ENCODE measurements around the gene ABTB1.

ABTB1 gene

DNA sequence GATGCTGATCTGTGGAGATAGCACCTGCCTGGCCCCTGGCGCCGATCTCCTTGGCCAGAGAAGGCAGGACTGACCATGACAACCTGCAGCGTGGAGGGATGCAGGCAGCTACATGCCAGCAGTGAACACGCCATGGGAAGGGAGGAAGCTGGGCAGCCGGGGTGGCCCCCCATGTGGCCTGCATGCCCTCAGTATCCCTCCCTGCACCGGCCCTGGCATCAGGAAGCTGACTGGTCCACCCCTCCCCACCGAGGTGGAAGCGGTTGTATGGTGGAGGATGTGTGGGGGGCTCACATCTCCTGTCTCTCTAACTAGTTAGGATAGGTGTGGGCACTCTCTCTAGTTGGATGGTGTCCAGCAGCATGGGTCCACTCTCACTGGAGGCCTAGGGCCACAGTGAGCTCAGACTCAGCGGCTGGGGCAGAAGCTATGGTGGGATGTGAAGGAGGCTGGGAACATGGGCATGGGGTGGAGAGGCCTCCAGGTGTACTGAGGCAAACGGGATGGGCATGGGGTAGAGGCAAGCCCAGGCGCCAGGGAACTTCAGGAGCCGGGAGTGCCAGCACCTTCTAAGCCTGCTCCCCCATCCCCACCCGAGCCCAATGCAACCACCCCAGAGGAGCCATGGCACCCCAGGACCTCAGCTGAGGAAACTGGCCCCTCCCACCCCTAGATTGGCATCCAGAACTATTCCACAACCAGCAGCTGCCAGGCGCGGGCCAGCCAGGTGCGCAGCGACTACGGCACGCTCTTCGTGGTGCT, 1.8 kb upstream of the ABTB1 start:
- TF ChIP-seq, protein P1, sequence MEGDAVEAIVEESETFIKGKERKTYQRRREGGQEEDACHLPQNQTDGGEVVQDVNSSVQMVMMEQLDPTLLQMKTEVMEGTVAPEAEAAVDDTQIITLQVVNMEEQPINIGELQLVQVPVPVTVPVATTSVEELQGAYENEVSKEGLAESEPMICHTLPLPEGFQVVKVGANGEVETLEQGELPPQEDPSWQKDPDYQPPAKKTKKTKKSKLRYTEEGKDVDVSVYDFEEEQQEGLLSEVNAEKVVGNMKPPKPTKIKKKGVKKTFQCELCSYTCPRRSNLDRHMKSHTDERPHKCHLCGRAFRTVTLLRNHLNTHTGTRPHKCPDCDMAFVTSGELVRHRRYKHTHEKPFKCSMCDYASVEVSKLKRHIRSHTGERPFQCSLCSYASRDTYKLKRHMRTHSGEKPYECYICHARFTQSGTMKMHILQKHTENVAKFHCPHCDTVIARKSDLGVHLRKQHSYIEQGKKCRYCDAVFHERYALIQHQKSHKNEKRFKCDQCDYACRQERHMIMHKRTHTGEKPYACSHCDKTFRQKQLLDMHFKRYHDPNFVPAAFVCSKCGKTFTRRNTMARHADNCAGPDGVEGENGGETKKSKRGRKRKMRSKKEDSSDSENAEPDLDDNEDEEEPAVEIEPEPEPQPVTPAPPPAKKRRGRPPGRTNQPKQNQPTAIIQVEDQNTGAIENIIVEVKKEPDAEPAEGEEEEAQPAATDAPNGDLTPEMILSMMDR (IDR thresholded peaks at IDR 0.05; ENCODE audit: extremely low read depth, insufficient read depth, missing control alignments) = no peak
- in situ Hi-C loops (cut with MboI; ENCODE audit: low pct_unique_long_range_greater_than_20kb, low sequenced_read_pairs, unreplicated experiment) = no loop called here
- DNase-seq (ENCODE audit: low spot score) = no peak

DNA sequence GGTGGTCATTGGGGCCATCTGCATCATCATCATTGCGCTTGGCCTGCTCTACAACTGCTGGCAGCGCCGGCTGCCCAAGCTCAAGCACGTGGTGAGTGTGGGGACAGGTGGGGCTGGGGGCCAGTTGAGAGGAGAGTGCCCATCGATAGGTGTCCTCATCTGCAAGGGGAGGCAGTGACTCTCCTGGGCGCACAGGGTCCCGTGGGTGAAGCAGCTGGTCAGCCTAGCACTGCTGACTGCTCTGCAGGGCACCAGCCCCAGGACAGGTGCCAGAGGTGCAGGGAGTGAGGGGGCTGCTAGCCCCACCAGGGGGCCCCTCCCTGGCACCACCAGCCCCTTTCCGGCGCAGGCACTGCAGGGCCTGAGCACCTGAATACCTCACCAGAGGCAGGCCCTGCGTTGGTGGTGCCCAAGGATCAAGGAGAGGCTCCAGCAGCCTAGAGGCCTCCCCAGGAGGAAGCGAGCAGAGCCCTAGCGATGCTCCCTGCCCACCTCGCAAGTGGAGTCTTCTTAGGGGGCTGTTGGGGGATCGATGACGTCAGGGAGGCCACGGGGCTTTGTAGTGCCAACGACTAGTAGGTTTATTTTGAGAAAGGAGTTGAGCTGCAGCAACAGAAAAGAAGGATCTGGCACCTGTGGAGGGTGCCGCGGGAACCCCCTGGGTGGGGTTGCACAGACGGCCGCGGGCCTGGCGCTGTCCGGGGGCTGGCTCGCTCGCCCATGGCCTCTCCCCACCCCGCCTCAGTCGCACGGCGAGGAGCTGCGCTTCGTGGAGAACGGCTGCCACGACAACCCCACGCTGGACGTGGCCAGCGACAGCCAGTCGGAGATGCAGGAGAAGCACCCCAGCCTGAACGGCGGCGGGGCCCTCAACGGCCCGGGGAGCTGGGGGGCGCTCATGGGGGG, 976 bp upstream of the ABTB1 start:
- in situ Hi-C loops (cut with MboI; ENCODE audit: low pct_unique_long_range_greater_than_20kb, low sequenced_read_pairs, unreplicated experiment) = no loop called here
- TF ChIP-seq, protein P1 (IDR thresholded peaks at IDR 0.05; ENCODE audit: extremely low read depth, insufficient read depth, missing control alignments) = no peak
- DNase-seq (ENCODE audit: low spot score) = peak; percentile 63

DNA sequence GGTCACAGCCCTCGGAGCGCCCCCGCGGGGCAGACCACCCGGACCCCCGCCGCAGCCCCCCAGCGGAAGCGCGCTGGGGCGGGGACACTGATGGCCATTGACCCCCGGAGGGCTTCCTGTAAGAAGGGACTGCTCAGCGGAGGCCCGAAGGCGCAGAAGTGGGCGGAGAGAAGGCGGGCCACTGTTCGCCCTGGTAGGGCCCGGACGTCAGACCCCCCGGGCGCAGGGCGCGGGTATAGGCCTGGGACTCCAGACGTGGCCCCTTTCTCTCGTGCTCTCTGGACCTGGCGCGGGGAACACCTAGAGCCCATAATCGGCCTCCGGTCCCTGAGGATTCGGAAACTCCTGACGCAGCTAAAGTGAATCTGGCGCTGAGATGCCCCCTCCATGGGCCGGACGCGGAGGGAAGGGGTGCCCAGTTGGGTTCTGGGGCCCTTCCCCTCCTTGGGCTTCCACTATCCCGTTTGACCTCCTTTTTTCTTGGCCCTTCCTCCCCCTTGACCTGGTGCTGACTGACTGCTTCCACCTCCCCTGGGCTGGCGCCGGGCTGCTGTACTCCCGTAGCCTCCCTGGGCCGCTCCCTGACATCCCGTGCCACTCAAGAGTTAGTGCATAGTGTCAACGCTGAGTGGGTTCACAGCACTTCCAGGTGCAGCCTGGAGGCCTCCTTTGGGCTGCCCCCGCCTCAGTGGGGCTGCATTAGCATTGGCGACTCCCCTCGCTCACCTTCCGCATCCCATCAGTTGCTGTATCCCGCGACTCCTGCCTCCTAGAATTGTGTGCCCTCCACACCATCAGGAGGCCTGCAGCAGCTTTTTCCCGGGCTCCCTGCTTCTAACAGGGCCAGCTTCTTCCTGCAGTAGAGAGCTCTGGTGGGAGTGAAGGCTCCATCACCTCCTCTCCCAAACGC, 694 bp downstream of the ABTB1 start:
- DNase-seq (ENCODE audit: low spot score) = peak; percentile 74
- TF ChIP-seq, protein P1 (IDR thresholded peaks at IDR 0.05; ENCODE audit: extremely low read depth, insufficient read depth, missing control alignments) = no peak
- in situ Hi-C loops (cut with MboI; ENCODE audit: low pct_unique_long_range_greater_than_20kb, low sequenced_read_pairs, unreplicated experiment) = no loop called here

DNA sequence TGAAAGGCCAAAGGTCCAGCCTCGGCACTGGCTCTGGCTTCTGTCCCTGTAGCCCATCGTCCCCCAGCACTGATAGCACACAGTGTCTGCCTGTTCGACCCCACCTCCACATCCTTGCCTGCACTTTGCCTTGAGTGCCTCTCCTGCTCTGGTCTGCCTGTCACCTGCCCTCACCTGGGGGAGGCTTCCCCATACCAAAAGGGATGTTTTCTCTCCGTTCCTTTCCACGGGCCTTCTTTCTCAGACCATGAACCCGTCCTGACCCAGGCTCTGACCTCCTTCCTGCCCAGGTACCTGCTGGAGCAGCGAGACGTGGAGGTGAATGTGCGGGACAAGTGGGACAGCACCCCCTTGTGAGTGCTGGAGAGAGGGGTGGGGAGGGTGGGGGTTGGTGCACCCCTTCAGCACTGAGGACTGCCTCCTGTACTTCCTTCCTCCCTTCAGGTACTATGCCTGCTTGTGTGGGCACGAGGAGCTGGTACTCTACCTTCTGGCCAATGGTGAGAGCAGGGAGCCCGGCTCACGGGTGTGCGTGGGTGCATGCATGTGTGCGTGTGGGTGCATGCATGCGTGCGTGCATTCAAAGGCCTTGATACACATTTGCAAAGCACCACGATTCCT, 1.5 kb downstream of the ABTB1 start:
- no peak for DNase-seq (ENCODE audit: low spot score)
- in situ Hi-C loops (cut with MboI; ENCODE audit: low pct_unique_long_range_greater_than_20kb, low sequenced_read_pairs, unreplicated experiment) = no loop called here
- TF ChIP-seq, protein P1 (IDR thresholded peaks at IDR 0.05; ENCODE audit: extremely low read depth, insufficient read depth, missing control alignments) = no peak

DNA sequence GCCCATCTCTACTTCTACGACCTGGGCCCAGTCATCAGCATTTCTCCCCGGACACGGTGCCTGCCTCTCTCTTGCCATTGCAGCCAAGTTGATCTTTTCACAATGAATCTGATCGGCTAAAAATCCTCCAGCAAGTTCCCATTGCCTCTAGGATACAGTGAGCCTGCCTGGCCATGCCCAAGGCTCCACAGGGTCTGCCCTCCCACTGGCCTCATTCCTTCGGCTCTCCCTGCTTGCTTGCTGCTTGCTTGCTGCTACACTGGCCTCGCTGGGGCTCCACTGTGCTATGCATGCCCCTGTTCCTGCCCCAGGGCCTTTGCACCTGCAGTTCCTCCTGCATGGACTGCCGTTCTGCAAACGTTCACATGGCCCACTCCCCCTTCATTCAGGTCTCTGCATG, 2.0 kb downstream of the ABTB1 start:
- in situ Hi-C loops (cut with MboI; ENCODE audit: low pct_unique_long_range_greater_than_20kb, low sequenced_read_pairs, unreplicated experiment) = no loop called here
- TF ChIP-seq, protein P1 (IDR thresholded peaks at IDR 0.05; ENCODE audit: extremely low read depth, insufficient read depth, missing control alignments) = no peak
- DNase-seq (ENCODE audit: low spot score) = no peak
